SK-N-SH (cell line): ENCODE data around the gene MAMLD1.
A peak's percentile ranks its signal among the peaks of the same experiment; 100 is the strongest.

ENCODE experiments used
- CHD2 ChIP-seq: fragments of 150-350 bp; IDR thresholded peaks from 2 replicates; pipeline ENCODE4 v1.6.1; 2018; ENCODE audit warnings: low read length; ENCODE audit not compliant: partially characterized antibody
- CTCF ChIP-seq: fragments of 200-600 bp; sonication (generic); IDR thresholded peaks from 2 replicates; pipeline ENCODE4 v1.6.1; 2017; ENCODE audit warnings: antibody characterized with exemption, mild to moderate bottlenecking, moderate library complexity
- ELF1 ChIP-seq: IDR thresholded peaks from 2 replicates; pipeline ENCODE4 v1.4.0; 2012
- EP300 ChIP-seq, 2 experiments: IDR thresholded peaks; 2 replicates each; pipeline versions ENCODE4 v1.4.0 to v1.6.1; 2012; ENCODE audit warnings: borderline replicate concordance in 1 of 2, low read depth in 1 of 2, low read length in 1 of 2
- MXI1 ChIP-seq: IDR thresholded peaks from 2 replicates; pipeline ENCODE4 v1.6.1; 2012; ENCODE audit warnings: mild to moderate bottlenecking, low read depth, low read length, improper control_type of control experiment
- POLR2AphosphoS5 ChIP-seq: IDR thresholded peaks from 2 replicates; pipeline ENCODE4 v1.6.1; 2012; ENCODE audit warnings: low read depth, low read length
- RXRA ChIP-seq: IDR thresholded peaks from 2 replicates; pipeline ENCODE4 v1.4.0; 2012; ENCODE audit warnings: low read depth, mild to moderate bottlenecking, borderline replicate concordance
- SIN3A ChIP-seq: IDR thresholded peaks from 2 replicates; pipeline ENCODE4 v1.6.1; 2012; ENCODE audit warnings: low read depth, mild to moderate bottlenecking, low read length, moderate library complexity, borderline replicate concordance
- TF ChIP-seq, protein P1 (sequence below): IDR thresholded peaks from 2 replicates; pipeline ENCODE4 v1.6.1; 2012; ENCODE audit warnings: mild to moderate bottlenecking, low read depth, low read length, moderate library complexity

GRCh38 chrX:150362599-150363481 is at the start of gene MAMLD1:
- no peak for TF ChIP-seq CHD2
- no peak for TF ChIP-seq POLR2AphosphoS5
- TF ChIP-seq CTCF = 0 out of 2 replicates have a peak, but pooled peaks have one; percentile 6
- no peak for TF ChIP-seq MXI1
- TF ChIP-seq ELF1 = no peak
- TF ChIP-seq SIN3A = no peak
- TF ChIP-seq RXRA = no peak
- TF ChIP-seq, protein P1, sequence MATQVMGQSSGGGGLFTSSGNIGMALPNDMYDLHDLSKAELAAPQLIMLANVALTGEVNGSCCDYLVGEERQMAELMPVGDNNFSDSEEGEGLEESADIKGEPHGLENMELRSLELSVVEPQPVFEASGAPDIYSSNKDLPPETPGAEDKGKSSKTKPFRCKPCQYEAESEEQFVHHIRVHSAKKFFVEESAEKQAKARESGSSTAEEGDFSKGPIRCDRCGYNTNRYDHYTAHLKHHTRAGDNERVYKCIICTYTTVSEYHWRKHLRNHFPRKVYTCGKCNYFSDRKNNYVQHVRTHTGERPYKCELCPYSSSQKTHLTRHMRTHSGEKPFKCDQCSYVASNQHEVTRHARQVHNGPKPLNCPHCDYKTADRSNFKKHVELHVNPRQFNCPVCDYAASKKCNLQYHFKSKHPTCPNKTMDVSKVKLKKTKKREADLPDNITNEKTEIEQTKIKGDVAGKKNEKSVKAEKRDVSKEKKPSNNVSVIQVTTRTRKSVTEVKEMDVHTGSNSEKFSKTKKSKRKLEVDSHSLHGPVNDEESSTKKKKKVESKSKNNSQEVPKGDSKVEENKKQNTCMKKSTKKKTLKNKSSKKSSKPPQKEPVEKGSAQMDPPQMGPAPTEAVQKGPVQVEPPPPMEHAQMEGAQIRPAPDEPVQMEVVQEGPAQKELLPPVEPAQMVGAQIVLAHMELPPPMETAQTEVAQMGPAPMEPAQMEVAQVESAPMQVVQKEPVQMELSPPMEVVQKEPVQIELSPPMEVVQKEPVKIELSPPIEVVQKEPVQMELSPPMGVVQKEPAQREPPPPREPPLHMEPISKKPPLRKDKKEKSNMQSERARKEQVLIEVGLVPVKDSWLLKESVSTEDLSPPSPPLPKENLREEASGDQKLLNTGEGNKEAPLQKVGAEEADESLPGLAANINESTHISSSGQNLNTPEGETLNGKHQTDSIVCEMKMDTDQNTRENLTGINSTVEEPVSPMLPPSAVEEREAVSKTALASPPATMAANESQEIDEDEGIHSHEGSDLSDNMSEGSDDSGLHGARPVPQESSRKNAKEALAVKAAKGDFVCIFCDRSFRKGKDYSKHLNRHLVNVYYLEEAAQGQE = no peak
- no peak for TF ChIP-seq EP300 (IDR thresholded peaks at IDR 0.05; ENCODE audit: borderline replicate concordance in 1 of 2, low read depth in 1 of 2, low read length in 1 of 2)
